MM.1S (cell line): Measurements from ENCODE around the gene SAA2.

Experiments
- DNase-seq: peaks from one replicate; pipeline ENCODE4 v3.0.0-alpha.2; 2015
- H2AFZ ChIP-seq: fragments of 300-600 bp; sonication (generic); 2 replicates; pipeline ENCODE4 v1.6.0; 2016; ENCODE audit warnings: antibody characterized with exemption, low read length
- H3F3A ChIP-seq: fragments of 300-600 bp; sonication (generic); 2 replicates; pipeline ENCODE4 v1.6.1; 2016; ENCODE audit warnings: mild to moderate bottlenecking, antibody characterized with exemption, low read length, moderate library complexity, mixed read lengths; ENCODE audit not compliant: insufficient read depth
- H3K27ac ChIP-seq: fragments of 300-600 bp; sonication (generic); 2 replicates; pipeline ENCODE4 v1.5.1; 2016; ENCODE audit warnings: mild to moderate bottlenecking, low read length
- H3K27me3 ChIP-seq: fragments of 300-600 bp; sonication (generic); replicated peaks from 2 replicates; pipeline ENCODE4 v1.6.0; 2016; ENCODE audit warnings: low read length; ENCODE audit not compliant: insufficient read depth
- H3K36me3 ChIP-seq: fragments of 300-600 bp; sonication (generic); replicated peaks from 2 replicates; pipeline ENCODE4 v1.6.1; 2016; ENCODE audit warnings: mild to moderate bottlenecking, low read length, mixed read lengths; ENCODE audit not compliant: insufficient read depth
- H3K4me1 ChIP-seq: fragments of 300-600 bp; sonication (generic); 2 replicates; pipeline ENCODE4 v1.6.1; 2016; ENCODE audit warnings: low read length, mixed read lengths
- H3K4me2 ChIP-seq: fragments of 300-600 bp; sonication (generic); 2 replicates; pipeline ENCODE4 v1.6.0; 2016; ENCODE audit warnings: low read depth, low read length
- H3K4me3 ChIP-seq: fragments of 300-600 bp; sonication (generic); 2 replicates; pipeline ENCODE4 v1.5.1; 2016; ENCODE audit warnings: low read length, mixed read lengths
- H3K79me2 ChIP-seq: fragments of 300-600 bp; sonication (generic); 2 replicates; pipeline ENCODE4 v1.6.1; 2016; ENCODE audit warnings: mixed run types, low read length, mixed read lengths
- H3K9ac ChIP-seq: fragments of 300-600 bp; sonication (generic); 2 replicates; pipeline ENCODE4 v1.6.1; 2016; ENCODE audit warnings: low read length, mixed read lengths
- H3K9me2 ChIP-seq: fragments of 300-600 bp; sonication (generic); replicated peaks from 2 replicates; pipeline ENCODE4 v1.6.1; 2016; ENCODE audit warnings: mild to moderate bottlenecking, low read length, mixed read lengths; ENCODE audit not compliant: insufficient read depth
- H3K9me3 ChIP-seq: fragments of 300-600 bp; sonication (generic); replicated peaks from 2 replicates; pipeline ENCODE4 v1.6.1; 2016; ENCODE audit warnings: mild to moderate bottlenecking, low read length, mixed read lengths; ENCODE audit not compliant: insufficient read depth
- H4K20me1 ChIP-seq: fragments of 300-600 bp; sonication (generic); 2 replicates; pipeline ENCODE4 v1.6.1; 2016; ENCODE audit warnings: mild to moderate bottlenecking, low read length, moderate library complexity, mixed read lengths; ENCODE audit not compliant: insufficient read depth
- CTCF ChIP-seq: fragments of 300-600 bp; sonication (generic); IDR thresholded peaks from 2 replicates; pipeline ENCODE4 v1.5.1; 2016; ENCODE audit warnings: antibody characterized with exemption, low read length, mixed read lengths
- EZH2 ChIP-seq: fragments of 300-600 bp; sonication (generic); optimal IDR thresholded peaks from 2 replicates; pipeline ENCODE3; 2017; ENCODE audit warnings: low read depth, mild to moderate bottlenecking, antibody characterized with exemption, low read length, mixed read lengths
- EZH2phosphoT487 ChIP-seq: fragments of 300-600 bp; sonication (generic); IDR thresholded peaks from 2 replicates; pipeline ENCODE4 v1.6.1; 2018; ENCODE audit warnings: antibody characterized with exemption, low read length

The SAA2 gene

GRCh38 chr11:18230859-18231258, 17.6 kb downstream of the SAA2 start:
- peaks cover 13% of the 10 kb centered on the region for H3K4me1 ChIP-seq
- no peaks in the 10 kb centered on the region for H3K36me3 ChIP-seq
- no peak for DNase-seq
- H3K27ac ChIP-seq = no peak overlapping the region
- H2AFZ ChIP-seq = no peak overlapping the region
- no peaks in the 10 kb centered on the region for H3K79me2 ChIP-seq
- TF ChIP-seq EZH2phosphoT487 = no peak
- no peak for TF ChIP-seq CTCF
- no peak for TF ChIP-seq EZH2
- no peak overlapping the region for H3K4me3 ChIP-seq
- no peaks in the 10 kb centered on the region for H4K20me1 ChIP-seq
- H3K27me3 ChIP-seq = no peaks in the 10 kb centered on the region
- no peak overlapping the region for H3K4me2 ChIP-seq
- no peaks in the 10 kb centered on the region for H3K9me2 ChIP-seq
- H3K9ac ChIP-seq = no peak overlapping the region
- no peaks in the 10 kb centered on the region for H3K9me3 ChIP-seq
- H3F3A ChIP-seq = peaks cover 8% of the 10 kb centered on the region; the same call in 1 of the 2 replicates

GRCh38 chr11:18229501-18229900, 19.0 kb downstream of the SAA2 start:
- peak overlapping the region; percentile 78 for H3K27ac ChIP-seq
- no peaks in the 10 kb centered on the region for H3K27me3 ChIP-seq
- no peaks in the 10 kb centered on the region for H3K9me3 ChIP-seq
- H2AFZ ChIP-seq = peak overlapping the region; percentile 47
- no peak overlapping the region for H3K4me3 ChIP-seq
- peak; percentile 69 for DNase-seq
- H3K4me2 ChIP-seq = peak overlapping the region; percentile 35
- H3K9ac ChIP-seq = no peak overlapping the region
- peaks cover 8% of the 10 kb centered on the region; the same call in 1 of the 2 replicates for H3F3A ChIP-seq
- no peaks in the 10 kb centered on the region for H3K36me3 ChIP-seq
- no peaks in the 10 kb centered on the region for H3K9me2 ChIP-seq
- no peaks in the 10 kb centered on the region for H3K79me2 ChIP-seq
- peaks cover 17% of the 10 kb centered on the region for H3K4me1 ChIP-seq
- H4K20me1 ChIP-seq = no peaks in the 10 kb centered on the region
- TF ChIP-seq EZH2 = no peak
- no peak for TF ChIP-seq CTCF
- no peak for TF ChIP-seq EZH2phosphoT487

- peak; percentile 7 for DNase-seq
- Histone ChIP-seq H3K4me1 (peaks cover 17% of the 10 kb centered on the region), H3K27ac (no peak overlapping the region), H3K9me2 (no peaks in the 10 kb centered on the region), H4K20me1 (no peaks in the 10 kb centered on the region), H3F3A (peaks cover 8% of the 10 kb centered on the region; the same call in 1 of the 2 replicates), H3K4me2 (no peak overlapping the region), H3K9me3 (no peaks in the 10 kb centered on the region), H3K79me2 (no peaks in the 10 kb centered on the region), H3K27me3 (no peaks in the 10 kb centered on the region), H2AFZ (no peak overlapping the region), H3K36me3 (no peaks in the 10 kb centered on the region), H3K9ac (no peak overlapping the region), H3K4me3 (no peak overlapping the region)
- TF ChIP-seq CTCF (no peak), EZH2 (no peak), EZH2phosphoT487 (no peak)
Measured at GRCh38 chr11:18225913-18226312, 22.6 kb downstream of the SAA2 start.
